NCI-H1436 (cell line): ENCODE measurements around the gene GLB1L3.
"Not testable (repeated sequence)": the region's sequence is repeated elsewhere in the genome, so short reads cannot be mapped to it uniquely, and the experiment has no call there.

Experiments
- DNase-seq: peaks from one replicate; lab custom pipeline; 2025; lab: John Stamatoyannopoulos, UW

Gene GLB1L3

GRCh38 chr11:134276396-134277182 lies 410 bp downstream of the GLB1L3 start:
- DNase-seq, result no peak

- no peak for DNase-seq
Measured at GRCh38 chr11:134277183-134278001, 1.2 kb downstream of the GLB1L3 start.

GRCh38 chr11:134278356-134278755 lies 2.2 kb downstream of the GLB1L3 start:
- no peak for DNase-seq

- not testable (repeated sequence) for DNase-seq
Measured at GRCh38 chr11:134281635-134282034, 5.5 kb downstream of the GLB1L3 start.

GRCh38 chr11:134282121-134283045 lies 6.2 kb downstream of the GLB1L3 start:
- DNase-seq, result no peak

GRCh38 chr11:134283461-134284230 lies 7.5 kb downstream of the GLB1L3 start:
- DNase-seq, result no peak

GRCh38 chr11:134284349-134284748 lies 8.2 kb downstream of the GLB1L3 start:
- DNase-seq, result not testable (repeated sequence)

GRCh38 chr11:134287561-134287960 lies 11.4 kb downstream of the GLB1L3 start:
- no peak for DNase-seq

- no peak for DNase-seq
Measured at GRCh38 chr11:134288486-134288885, 12.3 kb downstream of the GLB1L3 start.

GRCh38 chr11:134289167-134289566 lies 13.0 kb downstream of the GLB1L3 start:
- no peak for DNase-seq

- DNase-seq, result no peak
Measured at GRCh38 chr11:134289789-134290188, 13.6 kb downstream of the GLB1L3 start.

GRCh38 chr11:134290646-134291045 lies 14.5 kb downstream of the GLB1L3 start:
- DNase-seq, result no peak

- no peak for DNase-seq
Measured at GRCh38 chr11:134291196-134291595, 15.0 kb downstream of the GLB1L3 start.

- DNase-seq, result no peak
Measured at GRCh38 chr11:134292661-134293060, 16.5 kb downstream of the GLB1L3 start.

GRCh38 chr11:134293119-134294113 lies 17.2 kb downstream of the GLB1L3 start:
- DNase-seq, result no peak

- no peak for DNase-seq
Measured at GRCh38 chr11:134294664-134295063, 18.5 kb downstream of the GLB1L3 start.

- DNase-seq, result no peak
Measured at GRCh38 chr11:134312223-134312622, 36.0 kb downstream of the GLB1L3 start.

- DNase-seq, result no peak
Measured at GRCh38 chr11:134312807-134313206, 36.6 kb downstream of the GLB1L3 start.

GRCh38 chr11:134313379-134313778 lies 37.2 kb downstream of the GLB1L3 start:
- no peak for DNase-seq
